HG03520 (cell line): Measurements from ENCODE around the gene ART1.

Experiments used
- ATAC-seq: cut with Tn5 transposase; IDR thresholded peaks from one replicate; pipeline ENCODE4 v1.9.1; 2021; ENCODE audit warnings: mild to moderate bottlenecking, moderate library complexity; ENCODE audit not compliant: unreplicated experiment

The ART1 gene

GRCh38 chr11:3664032-3664630 lies 19.2 kb downstream of the ART1 start:
- no peak for ATAC-seq

DNA sequence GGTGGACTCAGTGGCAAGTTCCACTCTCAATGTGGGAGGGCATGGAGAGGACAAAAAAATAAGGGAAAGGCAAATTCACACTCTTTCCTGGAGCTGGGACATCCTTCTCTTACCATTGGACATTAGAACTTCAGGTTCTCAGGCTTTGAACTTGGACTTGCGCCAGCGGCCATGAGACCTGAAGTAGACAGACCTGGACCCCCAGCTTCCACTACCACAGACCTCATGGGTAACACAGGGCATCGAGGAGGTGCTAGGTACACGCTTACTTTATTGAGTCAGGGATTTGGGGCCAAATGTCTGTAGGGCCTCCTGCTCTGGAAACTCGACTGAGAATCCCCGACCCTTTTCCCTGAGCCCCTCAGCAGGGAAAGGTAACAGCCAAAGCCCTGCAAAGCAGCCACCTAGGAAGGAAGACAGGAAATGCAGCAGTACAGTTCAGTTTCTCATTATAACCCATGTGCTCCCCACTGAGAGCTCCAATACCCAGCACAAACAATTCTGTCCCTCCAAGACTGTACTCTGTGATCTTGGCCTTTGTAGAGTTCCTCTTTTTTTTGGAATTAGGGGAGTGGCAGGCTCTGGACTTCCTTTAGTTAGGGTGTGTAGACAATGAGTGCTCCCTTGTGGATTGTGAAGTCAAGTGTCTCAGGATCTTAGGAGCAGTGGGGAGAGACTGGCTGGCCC lies 20.6 kb downstream of the ART1 start:
- ATAC-seq: no peak

DNA sequence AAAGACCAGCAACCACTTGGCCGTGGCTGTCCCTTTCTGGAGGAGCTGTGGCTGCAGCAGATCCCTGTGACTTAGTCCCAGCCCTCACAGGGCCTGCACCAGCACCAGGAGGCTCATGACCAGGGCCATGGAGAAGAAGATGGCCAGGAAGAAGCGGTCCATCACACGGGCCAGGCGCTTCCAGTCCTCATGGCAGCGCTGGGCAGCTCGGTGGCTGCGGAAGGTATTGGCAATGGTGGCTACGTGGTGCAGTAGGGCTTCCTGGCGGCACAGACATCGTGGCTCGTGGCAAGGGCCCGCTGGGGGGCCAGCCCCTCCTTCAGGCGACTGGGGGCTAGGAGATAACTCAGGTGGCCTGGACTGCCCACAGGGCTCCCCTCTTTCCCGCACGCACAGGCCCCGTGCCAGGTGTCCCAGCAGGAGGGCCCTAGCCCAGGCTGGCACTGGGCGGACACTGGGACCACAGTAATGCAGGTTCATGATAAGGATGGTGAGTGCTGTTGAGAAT lies 21.1 kb downstream of the ART1 start:
- ATAC-seq: no peak

DNA sequence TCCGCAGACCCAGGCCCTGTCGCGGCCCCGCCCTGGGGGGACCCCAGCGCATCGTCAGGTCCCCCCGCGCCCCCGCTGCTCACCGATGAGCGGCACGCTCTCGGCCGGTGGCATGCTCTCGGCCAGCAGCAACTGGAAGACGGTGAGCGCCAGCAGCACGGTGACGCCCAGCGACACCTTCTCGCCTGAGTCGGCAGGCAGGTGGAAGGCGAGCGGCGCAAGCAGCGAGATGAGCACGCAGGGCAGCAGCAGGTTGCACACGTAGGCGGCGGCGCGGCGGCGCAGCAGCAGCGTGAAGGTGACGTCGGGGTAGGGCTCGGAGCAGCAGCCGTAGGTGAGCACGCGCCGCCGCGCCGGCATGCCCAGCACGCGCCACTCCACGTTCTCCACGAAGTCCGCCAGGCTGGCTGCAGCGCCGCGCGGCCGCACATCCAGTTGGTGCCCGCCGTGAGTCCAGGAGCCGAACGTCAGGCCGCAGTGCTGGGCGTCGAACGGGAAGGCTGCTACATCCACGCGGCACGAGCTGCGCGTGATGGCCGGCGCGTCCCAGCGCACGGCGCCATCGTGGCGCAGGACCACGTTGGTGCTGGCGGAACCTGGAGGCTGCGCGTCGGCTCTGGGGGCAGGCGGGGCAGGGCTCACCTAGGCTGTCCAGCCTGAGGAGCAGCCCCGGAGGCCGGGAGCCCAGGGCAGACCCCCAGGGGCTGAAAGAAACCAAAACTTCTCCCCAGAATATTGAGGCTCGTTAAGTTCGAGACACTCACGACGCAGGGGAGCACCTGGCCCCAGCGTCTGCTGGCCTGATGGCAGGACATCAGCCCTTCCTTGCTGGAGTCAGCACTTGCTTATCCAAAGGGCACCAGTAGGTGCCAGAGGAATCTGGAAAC lies 22.5 kb downstream of the ART1 start:
- ATAC-seq: no peak

- ATAC-seq: no peak
Observed at GRCh38 chr11:3669128-3669527, 24.2 kb downstream of the ART1 start.

- no peak for ATAC-seq
Observed at GRCh38 chr11:3669742-3670183, 24.8 kb downstream of the ART1 start.

- no peak for ATAC-seq
Observed at GRCh38 chr11:3671334-3672254, 26.7 kb downstream of the ART1 start, which contains the start of gene CHRNA10. TSS of gene CHRNA10 (minus strand) at chr11:3671384. CDS start at chr11:3671312, 72 bp downstream.

DNA sequence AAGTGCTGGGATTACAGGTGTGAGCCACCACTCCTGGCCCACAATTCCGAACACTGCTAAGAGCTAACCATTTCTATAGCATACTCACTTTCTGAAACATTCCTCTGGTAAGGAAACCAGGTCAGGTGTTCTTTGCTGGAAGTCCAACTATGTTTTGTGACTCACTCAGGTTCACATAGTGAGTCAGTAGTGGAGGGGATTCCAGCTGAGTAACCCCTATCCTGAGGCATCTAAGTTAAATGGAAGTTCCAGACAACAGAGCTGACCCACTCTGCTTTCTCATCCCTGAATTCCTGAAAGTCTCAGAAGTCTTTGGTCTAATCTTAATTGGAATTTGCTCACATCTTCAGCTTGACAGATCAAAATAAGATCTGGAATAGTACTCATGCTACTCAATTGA lies 29.3 kb downstream of the ART1 start:
- no peak for ATAC-seq

GRCh38 chr11:3675971-3676370 lies 31.0 kb downstream of the ART1 start:
- ATAC-seq: no peak

- no peak for ATAC-seq
Observed at GRCh38 chr11:3679077-3679476, 34.1 kb downstream of the ART1 start.

DNA sequence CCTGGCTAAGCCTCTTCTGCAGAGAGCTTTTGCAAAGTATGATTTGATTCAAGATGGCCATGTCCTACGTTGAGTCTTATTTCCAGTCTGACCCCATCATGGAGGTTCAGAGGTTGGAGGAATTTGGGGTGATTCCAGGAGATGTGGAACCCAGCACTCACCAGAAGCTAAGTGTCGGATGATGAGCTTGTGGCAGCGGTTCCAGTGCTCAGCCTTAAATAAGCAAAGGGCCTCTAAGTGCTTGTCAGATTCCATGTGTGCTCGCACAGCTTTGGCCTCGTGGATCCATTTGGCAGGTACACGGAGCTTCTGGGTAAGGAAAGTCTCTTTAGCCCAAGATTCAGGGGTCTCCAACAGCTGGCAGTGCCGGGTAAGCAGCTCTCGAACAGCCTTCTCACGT lies 38.1 kb downstream of the ART1 start:
- ATAC-seq: no peak

DNA sequence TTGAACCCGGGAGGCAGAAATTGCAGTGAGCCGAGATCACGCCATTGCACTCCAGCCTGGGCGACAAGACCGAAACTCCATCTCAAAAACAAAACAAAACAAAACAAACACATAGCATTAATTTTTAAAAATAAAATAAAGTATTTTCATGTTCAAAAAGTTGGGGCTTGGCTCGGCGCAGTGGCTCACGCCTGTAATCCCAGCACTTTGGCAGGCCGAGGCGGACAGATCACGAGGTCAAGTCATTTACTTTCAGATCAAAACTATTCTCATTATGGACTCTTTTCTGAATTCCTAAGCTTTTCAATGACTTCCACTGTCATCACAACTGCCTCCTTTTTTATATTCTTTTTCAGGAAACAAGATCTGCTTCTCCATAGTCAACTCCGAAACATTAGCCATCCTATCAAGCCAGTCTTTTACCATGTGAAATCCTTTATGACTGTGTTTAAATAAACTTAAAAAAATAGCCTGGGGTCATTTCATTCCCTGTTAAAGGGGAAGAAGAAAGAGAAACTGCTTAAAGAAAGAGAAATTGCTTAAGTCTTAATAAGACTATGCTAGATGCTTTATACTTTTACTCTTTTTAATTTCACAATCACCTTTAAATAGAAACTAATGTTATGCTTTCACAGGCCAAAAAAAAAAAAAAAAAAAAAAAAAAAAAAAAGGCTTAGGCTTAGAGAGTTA lies 39.3 kb downstream of the ART1 start:
- no peak for ATAC-seq

DNA sequence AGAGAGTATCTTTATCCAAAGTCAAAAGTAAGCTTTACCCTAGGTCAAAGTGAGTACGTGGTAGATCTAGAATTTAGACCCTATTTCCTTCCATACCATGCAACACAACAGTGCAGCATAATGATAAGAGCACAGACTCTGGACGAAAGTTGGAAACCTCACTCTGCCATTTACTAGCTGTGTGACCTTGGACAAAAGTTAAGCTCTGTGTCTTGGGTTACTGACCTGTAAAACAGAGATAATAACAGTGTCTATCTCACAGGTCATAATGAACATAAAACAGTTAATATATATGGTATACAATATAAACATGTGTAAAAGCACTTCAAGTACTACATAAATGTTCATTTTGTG lies 39.9 kb downstream of the ART1 start:
- ATAC-seq: no peak

GRCh38 chr11:3685923-3686322 lies 41.0 kb downstream of the ART1 start:
- ATAC-seq: no peak

- ATAC-seq: no peak
Observed at GRCh38 chr11:3686751-3687150, 41.8 kb downstream of the ART1 start.

GRCh38 chr11:3700410-3700809 lies 55.5 kb downstream of the ART1 start:
- no peak for ATAC-seq

GRCh38 chr11:3700910-3701309 lies 56.0 kb downstream of the ART1 start:
- ATAC-seq: no peak

- no peak for ATAC-seq
Observed at GRCh38 chr11:3703383-3703782, 58.5 kb downstream of the ART1 start.

DNA sequence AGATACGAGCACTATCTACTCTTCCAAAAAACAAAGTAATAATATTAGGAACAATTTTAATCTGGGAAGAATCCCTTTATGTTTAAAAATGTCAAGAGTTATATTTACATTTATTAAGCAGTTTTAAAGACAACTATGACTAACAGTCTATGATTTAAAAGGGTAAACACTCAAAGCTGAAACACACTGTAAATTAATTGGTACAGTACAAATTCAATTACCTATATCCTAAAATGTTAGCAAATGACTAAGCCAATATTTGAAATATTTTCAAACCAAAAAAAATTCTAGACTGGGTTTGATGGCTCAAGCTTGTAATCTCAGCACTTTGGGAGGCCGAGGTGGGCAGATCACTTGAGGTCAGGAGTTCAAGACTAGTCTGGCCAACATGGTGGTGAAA lies 62.2 kb downstream of the ART1 start:
- ATAC-seq: no peak

DNA sequence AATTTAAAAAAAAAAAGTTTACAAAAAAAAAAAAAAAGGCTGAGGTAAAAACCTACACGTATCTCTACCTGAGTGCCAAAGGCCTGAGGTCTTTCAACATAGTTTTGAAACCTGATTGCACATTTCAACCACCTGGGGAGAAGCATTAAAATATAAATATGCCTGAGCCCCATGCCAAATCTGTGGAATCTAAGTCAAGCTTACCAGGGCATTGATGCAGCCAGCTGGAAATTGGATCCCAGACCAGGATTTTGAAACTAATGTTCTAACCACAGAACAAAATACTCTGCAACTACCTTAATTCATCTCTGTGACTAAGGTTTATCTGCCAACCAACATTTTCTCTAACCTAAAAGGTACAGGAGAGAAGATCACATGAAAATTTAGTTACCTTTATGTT lies 65.0 kb downstream of the ART1 start:
- ATAC-seq: no peak
